Femur (tissue), 1 donor: ENCODE measurements around the gene STK10.

Source experiments
- DNase-seq: peaks from one replicate; pipeline ENCODE4 v3.0.0-alpha.2; 2017

Gene STK10

GRCh38 chr5:172105811-172106210 is 82.2 kb downstream of the STK10 start:
- no peak for DNase-seq

- DNase-seq, result no peak
Measured at GRCh38 chr5:172104801-172105701, 83.0 kb downstream of the STK10 start.

DNA sequence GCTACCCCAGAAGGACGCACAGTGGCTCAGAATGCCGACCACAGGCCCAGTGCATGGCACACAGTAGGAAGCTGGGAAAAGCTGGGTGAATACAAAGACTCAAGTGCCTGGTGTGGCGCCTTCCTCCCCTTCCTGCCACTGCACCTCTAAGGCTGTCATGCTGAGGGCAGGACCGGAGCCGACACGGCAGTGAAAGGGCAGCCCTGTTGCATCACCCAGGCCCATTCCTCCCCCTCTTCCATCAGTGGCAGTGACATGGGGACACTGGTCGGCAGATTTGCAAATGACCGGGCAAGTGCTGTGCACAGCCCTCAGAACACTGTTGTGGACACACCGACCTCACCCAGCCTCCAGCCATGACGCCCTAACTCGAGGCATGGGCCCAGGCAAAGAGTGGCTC is 84.0 kb downstream of the STK10 start:
- DNase-seq, result no peak

DNA sequence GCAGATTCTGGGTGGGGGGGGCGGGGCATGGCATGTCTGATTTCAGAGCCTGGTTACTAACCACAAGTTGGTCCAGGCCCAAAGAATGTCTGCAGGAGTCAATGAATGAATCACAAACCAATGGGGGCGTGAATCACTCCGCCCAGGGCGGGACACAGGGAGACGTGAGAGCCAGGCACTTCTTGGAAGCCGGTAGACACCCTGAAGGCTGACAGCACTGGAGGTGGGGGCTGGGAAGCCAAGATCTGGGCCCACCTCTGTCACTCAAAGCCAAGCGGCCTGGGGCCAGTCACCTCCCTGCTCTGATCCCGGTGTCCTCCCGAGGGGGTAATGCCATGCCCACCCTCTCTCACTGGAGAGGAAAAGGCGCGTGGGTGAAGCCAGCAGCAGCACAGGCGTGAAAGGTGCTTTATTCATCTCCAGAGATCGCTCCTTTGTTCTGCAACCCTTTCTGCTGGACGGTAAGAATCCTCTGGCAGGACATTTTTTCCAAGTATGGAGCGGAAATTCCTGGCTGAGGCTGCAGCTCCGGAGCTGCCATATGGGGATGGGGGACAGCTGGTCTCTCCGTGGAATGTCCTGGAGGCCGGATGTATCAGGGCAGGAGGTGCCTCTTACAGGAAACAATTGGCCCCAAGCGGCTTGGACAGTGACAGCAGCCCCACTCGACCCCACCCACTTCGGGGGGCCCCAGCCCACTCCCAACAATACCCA is 85.0 kb downstream of the STK10 start:
- DNase-seq, result peak; percentile 73

GRCh38 chr5:172102218-172102870 is 85.7 kb downstream of the STK10 start:
- no peak for DNase-seq

- DNase-seq, result no peak
Measured at GRCh38 chr5:172101547-172102217, 86.3 kb downstream of the STK10 start.

GRCh38 chr5:172098883-172099282 is 89.1 kb downstream of the STK10 start:
- no peak for DNase-seq

- DNase-seq, result no peak
Measured at GRCh38 chr5:172098046-172098445, 90.0 kb downstream of the STK10 start.

DNA sequence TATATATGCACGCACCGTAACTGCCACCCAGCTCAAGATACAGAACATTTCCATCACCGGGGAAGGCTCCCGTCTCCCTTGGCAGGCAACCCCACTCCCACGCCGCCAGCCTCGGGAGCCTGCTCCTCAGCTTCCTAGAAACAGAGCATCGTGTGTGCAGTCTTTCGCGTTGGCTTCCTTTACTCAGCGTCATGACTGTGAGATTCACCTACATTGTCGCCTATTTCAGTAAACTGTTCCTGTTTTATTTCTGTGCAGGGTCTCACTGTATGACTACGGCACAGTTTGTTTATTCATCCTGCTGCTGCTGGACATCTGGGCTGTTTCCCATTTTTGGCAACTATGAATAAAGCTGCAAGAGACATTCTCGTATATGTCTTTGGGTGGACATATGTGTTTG is 90.7 kb downstream of the STK10 start:
- no peak for DNase-seq

DNA sequence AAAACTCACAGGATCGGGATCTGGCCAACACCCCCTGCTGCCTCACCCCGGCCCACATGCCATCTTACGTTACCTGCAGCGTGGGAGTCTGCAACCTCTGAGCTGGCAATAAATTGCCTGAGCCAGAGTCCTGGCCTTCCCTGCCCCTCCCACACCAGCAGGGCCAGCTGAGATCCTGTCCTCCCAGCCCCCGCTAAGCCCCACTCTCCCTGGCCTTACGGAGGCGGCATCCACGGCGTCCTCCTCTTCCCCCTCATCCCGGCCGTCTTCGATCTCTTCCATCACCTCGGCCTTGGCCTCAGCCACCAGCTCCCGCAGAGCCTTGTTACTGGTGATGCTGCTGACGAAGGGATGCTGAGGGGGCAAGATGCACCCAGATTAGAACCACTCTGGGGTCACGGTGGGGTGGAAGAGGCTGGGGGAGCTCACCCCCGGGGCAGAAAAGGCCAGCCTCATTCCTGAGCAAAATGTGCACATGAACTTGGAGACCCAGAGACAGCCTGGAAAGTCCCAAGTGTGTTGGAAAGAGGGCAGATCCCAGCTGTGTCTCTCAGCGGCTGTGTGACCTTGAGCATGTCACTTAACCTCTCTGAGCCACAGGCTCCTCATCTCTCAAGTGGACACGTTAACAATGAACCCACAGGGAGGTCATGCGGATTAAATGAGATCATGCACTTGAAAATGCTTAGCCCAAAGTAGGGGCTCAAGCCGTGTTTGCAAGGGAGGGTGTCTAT is 91.7 kb downstream of the STK10 start:
- no peak for DNase-seq

- no peak for DNase-seq
Measured at GRCh38 chr5:172095368-172096206, 92.4 kb downstream of the STK10 start.

GRCh38 chr5:172093965-172094364 is 94.1 kb downstream of the STK10 start:
- no peak for DNase-seq

DNA sequence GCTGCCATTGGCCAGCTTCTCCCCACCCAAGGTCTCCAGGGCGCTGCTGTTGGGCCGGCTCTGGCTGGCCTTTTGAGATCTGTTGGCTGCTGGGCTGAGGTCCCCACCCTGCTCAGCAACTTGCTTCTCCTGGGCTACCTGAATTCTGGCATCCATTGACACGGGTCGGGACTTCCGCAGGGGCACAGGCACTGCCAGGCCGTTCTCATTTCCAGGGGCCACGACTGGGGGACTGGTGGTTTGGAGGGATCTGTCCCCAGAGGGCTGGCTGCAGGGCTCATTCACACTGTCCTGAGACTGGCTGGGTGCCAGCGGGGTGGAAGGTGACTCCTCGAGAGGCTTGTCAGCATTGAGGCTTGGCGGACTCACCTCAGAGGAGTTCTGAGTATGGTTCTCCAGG is 94.5 kb downstream of the STK10 start:
- no peak for DNase-seq

GRCh38 chr5:172091956-172092732 is 95.9 kb downstream of the STK10 start:
- no peak for DNase-seq

GRCh38 chr5:172090976-172091547 is 97.0 kb downstream of the STK10 start:
- DNase-seq, result no peak

DNA sequence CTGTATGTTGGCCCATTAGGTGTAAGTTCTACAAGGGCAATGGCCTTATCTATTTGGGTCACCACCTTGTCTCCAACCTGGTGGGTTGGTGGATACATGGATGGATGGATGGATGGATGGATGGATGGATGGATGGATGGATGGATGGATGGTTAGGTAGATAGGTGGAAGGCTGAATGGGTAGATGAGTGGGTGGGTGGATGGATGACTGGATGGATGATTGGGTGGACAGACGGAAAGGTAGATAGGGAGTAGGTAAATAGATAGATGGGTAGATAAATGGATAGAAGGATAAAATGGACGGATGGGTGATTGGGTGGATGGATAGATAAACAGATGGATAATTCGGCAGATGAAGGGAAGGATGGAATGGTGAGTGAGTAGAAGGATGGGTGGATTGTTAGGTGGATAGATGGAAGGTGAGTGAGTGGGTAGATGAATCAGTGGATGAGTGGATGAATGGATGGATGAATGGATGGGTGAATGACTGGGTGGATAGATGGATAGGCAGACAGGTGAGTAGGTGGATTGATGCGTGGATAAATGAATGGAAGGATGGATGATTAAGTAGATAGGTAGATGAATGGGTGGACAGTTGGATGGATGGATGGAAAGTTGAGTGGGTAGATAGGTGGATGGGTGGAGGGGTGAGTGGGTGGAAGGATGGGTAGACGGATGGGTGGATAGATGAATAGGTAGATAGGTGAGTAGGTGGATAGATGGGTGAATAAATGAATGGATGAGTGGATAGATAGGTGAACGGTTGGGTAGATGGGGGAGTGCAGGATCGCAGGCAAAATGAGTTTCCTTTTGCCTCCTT is 98.5 kb downstream of the STK10 start:
- no peak for DNase-seq

- no peak for DNase-seq
Measured at GRCh38 chr5:172088801-172089200, 99.2 kb downstream of the STK10 start.

- no peak for DNase-seq
Measured at GRCh38 chr5:172086194-172086975, 101.6 kb downstream of the STK10 start.
